Astrocyte (in vitro differentiated cells and primary cell): Measurements from ENCODE around the gene SH3BP5L. TPM values are rescaled to one million over a fixed set of nuclear protein-coding genes. Genes with fewer than 3 reads are reported as not detected.

Source experiments
- DNase-seq: peaks from one replicate; pipeline ENCODE4 v3.0.0-alpha.2; 2010; ENCODE audit warnings: low read depth
- FAIRE-seq: peaks from 2 replicates; lab custom pipeline; 2011; peaks lifted over from hg19 to GRCh38; lab: Jason Lieb, UNC
- H2AFZ ChIP-seq: 2 replicates; pipeline ENCODE4 v1.6.0; 2012; ENCODE audit warnings: low read depth, low read length, inconsistent platforms
- H3K27ac ChIP-seq: 2 replicates; pipeline ENCODE4 v1.5.1; 2011; ENCODE audit warnings: low read depth, low read length, inconsistent platforms
- H3K27me3 ChIP-seq: 2 replicates; pipeline ENCODE4 v1.6.0; 2011; ENCODE audit warnings: low read length, inconsistent platforms; ENCODE audit not compliant: insufficient read depth
- H3K36me3 ChIP-seq: 2 replicates; pipeline ENCODE4 v1.5.1; 2011; ENCODE audit warnings: low read length, inconsistent platforms; ENCODE audit not compliant: insufficient read depth
- H3K4me1 ChIP-seq: 2 replicates; pipeline ENCODE4 v1.5.1; 2011; ENCODE audit warnings: low read length, inconsistent platforms; ENCODE audit not compliant: insufficient read depth
- H3K4me2 ChIP-seq: 2 replicates; pipeline ENCODE4 v1.6.0; 2012; ENCODE audit warnings: low read length, inconsistent platforms
- H3K4me3 ChIP-seq: 2 replicates; pipeline ENCODE4 v1.5.1; 2011; ENCODE audit warnings: low read depth, mild to moderate bottlenecking, low read length, inconsistent platforms; ENCODE audit not compliant: insufficient read depth
- H3K79me2 ChIP-seq: 2 replicates; pipeline ENCODE4 v1.6.0; 2012; ENCODE audit warnings: mild to moderate bottlenecking, low read length, inconsistent platforms; ENCODE audit not compliant: insufficient read depth
- H3K9ac ChIP-seq: 2 replicates; pipeline ENCODE4 v1.6.0; 2012; ENCODE audit warnings: mild to moderate bottlenecking, low read length, inconsistent platforms
- H3K9me3 ChIP-seq: 2 replicates; pipeline ENCODE4 v1.5.1; 2012; ENCODE audit warnings: low read depth, mild to moderate bottlenecking, low read length, inconsistent platforms; ENCODE audit not compliant: insufficient read depth
- H4K20me1 ChIP-seq: 2 replicates; pipeline ENCODE4 v1.6.0; 2012; ENCODE audit warnings: low read length, inconsistent platforms; ENCODE audit not compliant: insufficient read depth
- H3K27ac Mint-ChIP-seq: one replicate; pipeline ENCODE4 v1.8.0; 2021; ENCODE audit warnings: mild to moderate bottlenecking, mixed read lengths; ENCODE audit not compliant: unreplicated experiment
- H3K27me3 Mint-ChIP-seq: one replicate; pipeline ENCODE4 v1.8.0; 2021; ENCODE audit warnings: low read depth, mixed read lengths; ENCODE audit not compliant: unreplicated experiment
- H3K36me3 Mint-ChIP-seq: one replicate; pipeline ENCODE4 v1.8.0; 2021; ENCODE audit warnings: low read depth, mixed read lengths; ENCODE audit not compliant: unreplicated experiment
- H3K4me1 Mint-ChIP-seq: one replicate; pipeline ENCODE4 v1.8.0; 2021; ENCODE audit warnings: low read depth, mixed read lengths; ENCODE audit not compliant: unreplicated experiment
- H3K4me3 Mint-ChIP-seq: one replicate; pipeline ENCODE4 v1.8.0; 2021; ENCODE audit warnings: mild to moderate bottlenecking, moderate library complexity, mixed read lengths; ENCODE audit not compliant: unreplicated experiment
- H3K9me3 Mint-ChIP-seq: one replicate; pipeline ENCODE4 v1.8.0; 2021; ENCODE audit warnings: mild to moderate bottlenecking, mixed read lengths; ENCODE audit not compliant: unreplicated experiment
- CTCF ChIP-seq: IDR thresholded peaks from 2 replicates; pipeline ENCODE4 v1.5.1; 2011; ENCODE audit warnings: low read depth, mild to moderate bottlenecking, inconsistent platforms, low read length, moderate library complexity; ENCODE audit not compliant: insufficient read depth
- EZH2 ChIP-seq: IDR thresholded peaks from 2 replicates; pipeline ENCODE4 v1.6.1; 2012; ENCODE audit warnings: mild to moderate bottlenecking, low read length, inconsistent platforms; ENCODE audit not compliant: insufficient read depth
- total RNA-seq: library from RNA; stranded (reverse); gene quantifications from 2 replicates; pipeline ENCODE4 v1.2.1, GENCODE V29; 2021

SH3BP5L gene
- total RNA-seq, 1 donor from 2014 or later = 37.7 TPM

GRCh38 chr1:248857749-248858095 is 32.0 kb upstream of the SH3BP5L start:
- Mint-ChIP-seq H3K9me3 (no peaks in the 10 kb centered on the region), H3K4me1 (peaks cover 10% of the 10 kb centered on the region), H3K36me3 (peaks cover 13% of the 10 kb centered on the region), H3K27me3 (peaks cover 4% of the 10 kb centered on the region), H3K4me3 (peak overlapping the region; percentile 88), H3K27ac (peak overlapping the region; percentile 41)
- TF ChIP-seq CTCF = no peak
- no peak for TF ChIP-seq EZH2
- no peak for DNase-seq
- H3K79me2 ChIP-seq = peaks cover 14% of the 10 kb centered on the region
- no peak for FAIRE-seq
- peaks cover 18% of the 10 kb centered on the region for H3K4me1 ChIP-seq
- H3K4me3 ChIP-seq = peak overlapping the region; percentile 55
- peak overlapping the region; percentile 91 for H3K4me2 ChIP-seq
- H4K20me1 ChIP-seq = peaks cover 7% of the 10 kb centered on the region
- peak overlapping the region; percentile 80 for H3K9ac ChIP-seq
- H3K9me3 ChIP-seq = no peaks in the 10 kb centered on the region
- H3K27ac ChIP-seq = no peak overlapping the region
- peak overlapping the region; percentile 79 for H2AFZ ChIP-seq
- no peaks in the 10 kb centered on the region for H3K36me3 ChIP-seq
- H3K27me3 ChIP-seq = no peaks in the 10 kb centered on the region

GRCh38 chr1:248857201-248857600 is 31.5 kb upstream of the SH3BP5L start:
- peak overlapping the region; percentile 91 for H3K4me2 ChIP-seq
- no peak overlapping the region for H3K27ac ChIP-seq
- TF ChIP-seq EZH2 = no peak
- no peak for TF ChIP-seq CTCF
- no peak overlapping the region for H3K27ac Mint-ChIP-seq
- H3K9ac ChIP-seq = peak overlapping the region; percentile 80
- peaks cover 14% of the 10 kb centered on the region for H3K79me2 ChIP-seq
- H3K36me3 ChIP-seq = no peaks in the 10 kb centered on the region
- H3K9me3 ChIP-seq = no peaks in the 10 kb centered on the region
- peaks cover 16% of the 10 kb centered on the region for H3K4me1 ChIP-seq
- H3K4me3 ChIP-seq = peak overlapping the region; percentile 55
- H3K9me3 Mint-ChIP-seq = no peaks in the 10 kb centered on the region
- H3K27me3 Mint-ChIP-seq = no peaks in the 10 kb centered on the region
- peak overlapping the region; percentile 88 for H3K4me3 Mint-ChIP-seq
- peaks cover 13% of the 10 kb centered on the region for H3K36me3 Mint-ChIP-seq
- DNase-seq (no peak), FAIRE-seq (no peak)
- peaks cover 10% of the 10 kb centered on the region for H3K4me1 Mint-ChIP-seq
- no peak overlapping the region for H2AFZ ChIP-seq
- H3K27me3 ChIP-seq = no peaks in the 10 kb centered on the region
- H4K20me1 ChIP-seq = peaks cover 12% of the 10 kb centered on the region

GRCh38 chr1:248856176-248856575 is 30.5 kb upstream of the SH3BP5L start:
- H3K4me3 Mint-ChIP-seq = no peak overlapping the region
- no peaks in the 10 kb centered on the region for H3K9me3 ChIP-seq
- H3K4me1 Mint-ChIP-seq = peaks cover 10% of the 10 kb centered on the region
- no peak overlapping the region for H3K9ac ChIP-seq
- H4K20me1 ChIP-seq = peaks cover 20% of the 10 kb centered on the region
- peaks cover 14% of the 10 kb centered on the region for H3K79me2 ChIP-seq
- H3K4me3 ChIP-seq = no peak overlapping the region
- FAIRE-seq (no peak), DNase-seq (no peak)
- no peaks in the 10 kb centered on the region for H3K36me3 ChIP-seq
- H3K27ac ChIP-seq = no peak overlapping the region
- H3K4me2 ChIP-seq = no peak overlapping the region
- TF ChIP-seq CTCF = no peak
- H3K27ac Mint-ChIP-seq = no peak overlapping the region
- H3K9me3 Mint-ChIP-seq = no peaks in the 10 kb centered on the region
- H3K27me3 ChIP-seq = no peaks in the 10 kb centered on the region
- H3K4me1 ChIP-seq = peaks cover 16% of the 10 kb centered on the region
- peaks cover 13% of the 10 kb centered on the region for H3K36me3 Mint-ChIP-seq
- H2AFZ ChIP-seq = no peak overlapping the region
- no peaks in the 10 kb centered on the region for H3K27me3 Mint-ChIP-seq
